Gastroesophageal sphincter (tissue), 3 donors: ENCODE data around the gene PPP5C.

ENCODE experiments used
- EP300 ChIP-seq: sonication (generic); formaldehyde crosslinking; IDR thresholded peaks from one replicate; pipeline ENCODE4 v1.6.1; 2017; ENCODE audit warnings: antibody characterized with exemption, mild to moderate bottlenecking
- POLR2A ChIP-seq, 2 donors: fragments of 450-650 bp; IDR thresholded peaks; one replicate each; pipeline ENCODE4 v1.6.1; 2017; ENCODE audit warnings: antibody characterized with exemption in 2 of 2, mild to moderate bottlenecking in 2 of 2, moderate library complexity in 1 of 2
- POLR2AphosphoS5 ChIP-seq: sonication (generic); formaldehyde crosslinking; IDR thresholded peaks from one replicate; pipeline ENCODE4 v1.6.1; 2017; ENCODE audit warnings: antibody characterized with exemption
- TF ChIP-seq, protein P1 (sequence below), 4 experiments: fragments of 200-600 bp in 2 of 4; fragments of 450-650 bp in 2 of 4; sonication (generic) in 1 of 4; IDR thresholded peaks; one replicate each; pipeline ENCODE4 v1.5.1; 2017 to 2019; ENCODE audit warnings: antibody characterized with exemption in 4 of 4, mild to moderate bottlenecking in 2 of 4, moderate library complexity in 2 of 4

DNA sequence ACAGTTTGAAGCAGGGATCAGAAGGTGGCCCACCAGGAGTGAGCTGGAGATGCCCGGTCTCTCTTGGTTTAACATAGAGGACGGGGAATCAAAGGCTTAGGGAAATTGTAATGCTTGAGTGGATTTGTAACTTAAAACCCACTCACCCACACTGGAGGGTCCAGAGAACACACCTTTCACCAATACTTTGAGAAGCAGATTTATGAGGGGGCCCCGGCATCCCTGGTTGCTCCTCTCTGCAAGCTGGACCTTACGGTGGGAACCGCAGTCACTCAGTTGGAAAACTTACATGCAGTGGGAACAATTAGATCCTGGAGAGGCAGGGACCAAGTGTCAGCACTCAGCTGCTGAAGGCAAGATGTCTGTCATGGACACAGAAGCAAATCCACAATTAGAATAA is 20.5 kb downstream of the PPP5C start:
- no peak for TF ChIP-seq POLR2A (IDR thresholded peaks at IDR 0.05)
- TF ChIP-seq, protein P1, sequence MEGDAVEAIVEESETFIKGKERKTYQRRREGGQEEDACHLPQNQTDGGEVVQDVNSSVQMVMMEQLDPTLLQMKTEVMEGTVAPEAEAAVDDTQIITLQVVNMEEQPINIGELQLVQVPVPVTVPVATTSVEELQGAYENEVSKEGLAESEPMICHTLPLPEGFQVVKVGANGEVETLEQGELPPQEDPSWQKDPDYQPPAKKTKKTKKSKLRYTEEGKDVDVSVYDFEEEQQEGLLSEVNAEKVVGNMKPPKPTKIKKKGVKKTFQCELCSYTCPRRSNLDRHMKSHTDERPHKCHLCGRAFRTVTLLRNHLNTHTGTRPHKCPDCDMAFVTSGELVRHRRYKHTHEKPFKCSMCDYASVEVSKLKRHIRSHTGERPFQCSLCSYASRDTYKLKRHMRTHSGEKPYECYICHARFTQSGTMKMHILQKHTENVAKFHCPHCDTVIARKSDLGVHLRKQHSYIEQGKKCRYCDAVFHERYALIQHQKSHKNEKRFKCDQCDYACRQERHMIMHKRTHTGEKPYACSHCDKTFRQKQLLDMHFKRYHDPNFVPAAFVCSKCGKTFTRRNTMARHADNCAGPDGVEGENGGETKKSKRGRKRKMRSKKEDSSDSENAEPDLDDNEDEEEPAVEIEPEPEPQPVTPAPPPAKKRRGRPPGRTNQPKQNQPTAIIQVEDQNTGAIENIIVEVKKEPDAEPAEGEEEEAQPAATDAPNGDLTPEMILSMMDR (IDR thresholded peaks at IDR 0.05), result no peak
- TF ChIP-seq POLR2AphosphoS5, result no peak
- TF ChIP-seq EP300, result no peak
